ENCODE results near the gene CRTAP.
"Not testable (repeated sequence)": the region's sequence is repeated elsewhere in the genome, so short reads cannot be mapped to it uniquely, and the experiment has no call there.

The CRTAP gene

GRCh38 chr3:33171580-33171979 is 57.8 kb downstream of the CRTAP start:
- DNase-seq (ENCODE audit: insufficient read length, low spot score): no peak

GRCh38 chr3:33173103-33173502 is 59.3 kb downstream of the CRTAP start:
- no peak for FAIRE-seq
- DNase-seq (ENCODE audit: insufficient read length, low spot score): no peak

More at GRCh38 chr3:33171580-33171979, 57.8 kb downstream of the CRTAP start:
- FAIRE-seq: no peak

GRCh38 chr3:33173672-33174071 is 59.9 kb downstream of the CRTAP start:
- no peak for DNase-seq (ENCODE audit: insufficient read length, low spot score)
- no peak for FAIRE-seq

DNA sequence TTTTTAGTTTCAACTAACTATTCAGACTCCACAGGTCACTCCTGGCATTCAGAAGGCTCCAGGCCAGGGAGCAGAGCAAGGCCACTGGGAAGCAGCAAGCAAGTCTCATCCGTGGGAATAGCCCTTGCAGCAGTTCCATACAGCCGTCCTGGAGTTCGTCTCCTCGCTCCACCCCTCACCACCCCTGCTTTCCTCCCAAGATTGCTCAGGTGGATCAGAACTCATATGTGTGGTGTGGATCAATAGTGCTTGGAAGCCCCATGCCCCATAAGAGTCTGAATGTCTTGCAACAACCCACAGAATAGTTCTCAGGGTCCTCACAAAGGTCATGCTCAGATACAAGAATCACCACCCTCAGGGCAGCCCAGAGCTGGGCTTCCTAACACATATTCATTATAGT is 60.3 kb downstream of the CRTAP start:
- FAIRE-seq (no peak), DNase-seq (ENCODE audit: insufficient read length, low spot score) (no peak)

GRCh38 chr3:33174711-33175414 is 61.0 kb downstream of the CRTAP start:
- FAIRE-seq: no peak
- DNase-seq (ENCODE audit: insufficient read length, low spot score): no peak

GRCh38 chr3:33179132-33179531 is 65.3 kb downstream of the CRTAP start:
- FAIRE-seq (no peak), DNase-seq (ENCODE audit: insufficient read length, low spot score) (no peak)

- FAIRE-seq (no peak), DNase-seq (ENCODE audit: insufficient read length, low spot score) (no peak)
Measured at GRCh38 chr3:33181229-33181628, 67.4 kb downstream of the CRTAP start.

DNA sequence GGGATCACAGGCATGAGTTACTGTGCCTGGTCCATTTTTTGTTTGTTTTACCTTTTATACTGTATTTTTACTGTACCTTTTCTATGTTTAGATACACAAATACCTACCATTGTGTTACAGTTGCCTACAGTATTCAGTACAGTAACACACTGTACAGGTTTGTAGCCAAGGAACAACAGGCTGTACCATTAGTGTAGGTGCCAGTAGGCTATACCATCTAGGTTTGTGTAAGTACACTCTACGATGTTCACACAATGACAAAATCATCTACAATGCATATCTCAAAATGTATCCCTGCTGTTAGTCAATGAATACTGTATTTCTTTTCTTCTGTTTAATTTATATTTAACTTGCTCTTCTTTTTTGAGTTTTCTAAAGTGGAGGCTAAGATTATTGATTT is 67.8 kb downstream of the CRTAP start:
- DNase-seq (ENCODE audit: insufficient read length, low spot score); FAIRE-seq: not testable (repeated sequence)

DNA sequence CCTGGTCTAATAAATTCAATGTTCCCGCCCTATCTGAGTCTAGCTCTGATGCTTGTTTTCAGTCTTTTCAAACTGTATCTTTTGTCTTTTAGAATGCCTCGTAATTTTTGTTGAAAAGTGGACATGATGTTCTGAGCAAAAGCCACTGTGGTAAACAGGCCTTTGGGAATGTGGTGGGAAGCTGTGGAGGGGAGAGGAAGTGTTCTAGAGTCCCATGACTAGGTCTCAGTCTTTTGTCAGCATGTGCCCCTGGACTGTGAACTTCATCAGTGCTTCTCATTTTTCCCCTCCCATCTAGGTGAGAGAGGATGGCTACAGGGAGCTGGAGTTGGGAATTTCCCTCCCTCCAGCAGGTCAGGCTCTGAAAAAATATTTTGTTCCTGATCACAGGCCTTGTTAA is 71.0 kb downstream of the CRTAP start:
- FAIRE-seq: no peak
- DNase-seq (ENCODE audit: insufficient read length, low spot score): no peak

DNA sequence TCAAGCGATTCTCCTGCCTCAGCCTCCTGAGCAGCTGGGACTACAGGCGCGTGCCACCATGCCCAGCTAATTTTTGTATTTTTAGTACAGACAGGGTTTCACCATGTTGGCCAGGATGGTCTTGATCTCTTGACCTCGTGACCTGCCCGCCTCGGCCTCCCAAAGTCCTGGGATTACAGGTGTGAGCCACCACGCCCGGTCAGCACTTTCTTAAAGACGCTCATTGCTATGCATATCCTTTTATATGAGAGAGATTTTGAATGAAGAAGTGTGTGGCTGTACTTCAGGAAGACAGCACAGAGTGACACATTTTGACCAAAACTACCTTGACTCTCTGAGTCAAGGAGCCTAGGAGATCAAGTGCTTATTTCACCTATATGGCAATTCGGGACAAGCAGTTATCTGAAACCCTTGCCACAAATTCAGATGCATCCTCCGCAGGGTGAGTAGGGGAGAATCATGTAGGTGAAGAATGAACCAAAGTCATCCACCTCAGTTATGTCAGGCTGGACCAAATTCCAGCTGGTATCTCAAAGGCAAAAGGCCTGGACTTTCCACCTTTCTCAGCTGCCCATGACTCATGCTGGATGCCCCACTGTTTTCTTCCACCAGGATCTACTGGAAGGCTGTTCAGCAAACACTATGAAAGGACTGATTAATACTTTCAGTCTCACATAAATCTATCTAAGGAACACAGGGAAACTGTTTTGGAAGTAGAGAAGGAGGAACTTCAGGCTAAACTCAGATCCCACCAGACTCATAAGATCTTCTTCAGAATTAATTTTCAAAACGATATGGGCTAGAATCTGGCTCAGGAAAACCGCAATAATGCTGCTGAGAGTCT is 72.9 kb downstream of the CRTAP start:
- DNase-seq (ENCODE audit: insufficient read length, low spot score): no peak
- no peak for FAIRE-seq

DNA sequence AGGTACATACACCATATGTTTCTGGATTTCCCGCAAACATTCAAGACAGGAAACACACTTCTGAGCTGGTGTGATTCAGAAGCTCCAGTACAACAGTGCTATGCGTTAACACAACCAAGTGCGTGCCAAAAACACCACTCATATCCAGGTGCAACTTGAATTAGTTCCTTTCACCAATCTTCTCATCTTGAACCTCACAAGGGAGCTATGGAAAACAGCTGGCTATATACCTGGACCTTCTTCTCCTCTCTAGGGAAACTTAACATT is 73.5 kb downstream of the CRTAP start:
- no peak for FAIRE-seq
- no peak for DNase-seq (ENCODE audit: insufficient read length, low spot score)

DNA sequence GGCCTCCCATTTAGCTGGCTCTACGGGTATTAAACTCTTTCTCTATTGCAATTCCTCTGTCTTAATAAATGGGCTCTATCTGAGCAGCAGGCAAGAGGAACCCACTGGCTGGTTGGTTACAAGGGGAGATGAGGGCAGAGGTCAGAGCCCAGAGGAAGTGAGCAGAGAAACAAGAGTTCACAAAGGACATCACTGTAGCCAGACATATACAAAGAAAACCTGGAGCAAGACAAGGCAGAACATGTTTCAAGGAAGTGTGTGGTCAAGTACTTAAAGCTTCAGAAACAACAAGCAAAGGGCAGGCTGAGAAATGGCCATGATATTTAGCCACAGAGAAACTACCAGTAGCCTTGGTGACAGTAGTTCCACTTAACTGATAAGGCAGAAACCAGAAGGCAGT is 80.5 kb downstream of the CRTAP start:
- FAIRE-seq (no peak), DNase-seq (ENCODE audit: insufficient read length, low spot score) (no peak)

DNA sequence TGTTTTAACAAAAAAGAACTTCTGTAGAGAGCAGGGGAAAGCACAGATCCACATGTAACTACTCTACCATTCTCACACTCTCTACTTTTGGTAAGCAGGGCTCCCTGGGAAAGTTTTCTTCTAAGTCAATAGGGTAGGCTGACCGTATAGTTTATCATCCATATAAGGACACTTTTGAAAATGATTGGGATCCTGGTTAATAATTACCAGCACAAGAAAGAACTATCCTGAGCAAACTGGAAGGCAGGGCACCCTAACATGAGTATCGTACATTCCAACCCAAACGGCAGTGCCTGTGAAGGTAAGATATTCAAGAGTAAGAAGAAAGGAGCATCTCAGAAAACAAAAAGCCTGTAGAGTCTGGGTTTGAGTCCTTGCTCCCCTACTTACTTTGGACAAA is 82.7 kb downstream of the CRTAP start:
- FAIRE-seq: no peak
- no peak for DNase-seq (ENCODE audit: insufficient read length, low spot score)
